Smooth muscle cell (in vitro differentiated cells): ENCODE measurements around the gene SH2D1A. TPM values are rescaled to one million over a fixed set of nuclear protein-coding genes. Genes with fewer than 3 reads are reported as not detected.

ENCODE experiments used
- DNase-seq: peaks from one replicate; lab custom pipeline; 2025; ENCODE audit not compliant: unreplicated experiment; lab: John Stamatoyannopoulos, UW
- H2AFZ ChIP-seq: fragments of 200-600 bp; sonication (generic); 2 replicates; pipeline ENCODE4 v1.6.0; 2016; ENCODE audit warnings: antibody characterized with exemption, low read depth, mild to moderate bottlenecking
- H3F3A ChIP-seq: fragments of 200-600 bp; sonication (generic); 2 replicates; pipeline ENCODE4 v1.6.0; 2017; ENCODE audit warnings: antibody characterized with exemption, low read depth
- H3K27ac ChIP-seq: fragments of 200-600 bp; sonication (generic); 2 replicates; pipeline ENCODE4 v1.5.1; 2016; ENCODE audit warnings: low read depth, mild to moderate bottlenecking
- H3K27me3 ChIP-seq: fragments of 200-600 bp; sonication (generic); 2 replicates; pipeline ENCODE4 v1.6.1; 2016; ENCODE audit warnings: low read depth, mild to moderate bottlenecking
- H3K36me3 ChIP-seq: fragments of 200-600 bp; sonication (generic); 2 replicates; pipeline ENCODE4 v1.5.1; 2016; ENCODE audit warnings: low read depth
- H3K4me1 ChIP-seq: fragments of 200-600 bp; sonication (generic); 2 replicates; pipeline ENCODE4 v1.5.1; 2016; ENCODE audit warnings: low read depth
- H3K4me2 ChIP-seq: fragments of 200-600 bp; sonication (generic); 2 replicates; pipeline ENCODE4 v1.6.0; 2016; ENCODE audit warnings: mild to moderate bottlenecking
- H3K4me3 ChIP-seq: fragments of 200-600 bp; sonication (generic); 2 replicates; pipeline ENCODE4 v1.5.1; 2016; ENCODE audit warnings: mild to moderate bottlenecking
- H3K79me2 ChIP-seq: fragments of 200-600 bp; sonication (generic); 2 replicates; pipeline ENCODE4 v1.6.0; 2016; ENCODE audit warnings: low read depth, mild to moderate bottlenecking
- H3K9ac ChIP-seq: fragments of 200-600 bp; sonication (generic); 2 replicates; pipeline ENCODE4 v1.6.0; 2016; ENCODE audit warnings: low read depth
- H3K9me3 ChIP-seq: fragments of 200-600 bp; sonication (generic); replicated peaks from 2 replicates; pipeline ENCODE4 v1.5.1; 2016; ENCODE audit warnings: low read depth
- H4K20me1 ChIP-seq: fragments of 200-600 bp; sonication (generic); 2 replicates; pipeline ENCODE4 v1.6.0; 2016; ENCODE audit warnings: low read depth
- WGBS: methylation state at CpG from one replicate; pipeline ENCODE4 v1.1.7; 2016; ENCODE audit warnings: low lambda C conversion rate; 5-methylcytosine and 5-hydroxymethylcytosine counted together
- polyA plus RNA-seq: library from polyadenylated mRNA; unstranded; fragments of >200 nt; fragmentation: Nextera tagmentation; extraction: Ambion mirVana; gene quantifications from 2 replicates; pipeline ENCODE4 v1.2.1, GENCODE V29; 2016
- total RNA-seq: library from RNA; depleted of rRNA; stranded (reverse); fragments of >200 nt; gene quantifications from 2 replicates; pipeline ENCODE4 v1.2.3, GENCODE V29; 2014
- TF ChIP-seq, protein P1 (sequence below): fragments of 200-600 bp; sonication (generic); IDR thresholded peaks from 2 replicates; pipeline ENCODE4 v1.5.1; 2017; ENCODE audit warnings: borderline replicate concordance, mild to moderate bottlenecking, antibody characterized with exemption; ENCODE audit not compliant: insufficient read depth, poor library complexity, severe bottlenecking

The SH2D1A gene
- total and polyA plus RNA-seq, 2 experiments from 2014 or later = not detected

DNA sequence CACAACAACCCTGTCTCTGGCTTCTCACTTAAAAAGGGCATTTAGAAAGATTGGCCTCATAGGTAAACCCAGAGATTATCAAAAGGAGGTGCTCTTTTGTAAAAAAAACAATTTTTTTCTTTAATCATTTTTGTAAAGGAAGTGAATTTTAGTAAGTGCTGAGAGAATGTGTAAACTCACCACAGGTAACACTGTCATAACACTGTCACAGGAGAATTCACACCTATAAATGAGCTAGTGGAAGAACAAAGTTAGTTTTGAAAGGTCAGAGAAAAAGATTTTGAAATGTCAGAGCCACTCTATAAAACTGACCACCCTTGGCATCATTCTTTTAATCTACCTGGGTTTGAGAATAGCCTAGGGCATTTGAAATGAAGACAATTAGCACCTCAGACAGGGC, 3.3 kb upstream of the SH2D1A start:
- no peak overlapping the region for H3K4me3 ChIP-seq
- H3K36me3 ChIP-seq = no peaks in the 10 kb centered on the region
- no peak overlapping the region for H3K4me2 ChIP-seq
- no peak overlapping the region for H3K27ac ChIP-seq
- no peaks in the 10 kb centered on the region for H3K79me2 ChIP-seq
- H3K4me1 ChIP-seq = no peaks in the 10 kb centered on the region
- no peaks in the 10 kb centered on the region for H4K20me1 ChIP-seq
- H3K9me3 ChIP-seq = no peaks in the 10 kb centered on the region
- H2AFZ ChIP-seq = no peak overlapping the region
- TF ChIP-seq, protein P1, sequence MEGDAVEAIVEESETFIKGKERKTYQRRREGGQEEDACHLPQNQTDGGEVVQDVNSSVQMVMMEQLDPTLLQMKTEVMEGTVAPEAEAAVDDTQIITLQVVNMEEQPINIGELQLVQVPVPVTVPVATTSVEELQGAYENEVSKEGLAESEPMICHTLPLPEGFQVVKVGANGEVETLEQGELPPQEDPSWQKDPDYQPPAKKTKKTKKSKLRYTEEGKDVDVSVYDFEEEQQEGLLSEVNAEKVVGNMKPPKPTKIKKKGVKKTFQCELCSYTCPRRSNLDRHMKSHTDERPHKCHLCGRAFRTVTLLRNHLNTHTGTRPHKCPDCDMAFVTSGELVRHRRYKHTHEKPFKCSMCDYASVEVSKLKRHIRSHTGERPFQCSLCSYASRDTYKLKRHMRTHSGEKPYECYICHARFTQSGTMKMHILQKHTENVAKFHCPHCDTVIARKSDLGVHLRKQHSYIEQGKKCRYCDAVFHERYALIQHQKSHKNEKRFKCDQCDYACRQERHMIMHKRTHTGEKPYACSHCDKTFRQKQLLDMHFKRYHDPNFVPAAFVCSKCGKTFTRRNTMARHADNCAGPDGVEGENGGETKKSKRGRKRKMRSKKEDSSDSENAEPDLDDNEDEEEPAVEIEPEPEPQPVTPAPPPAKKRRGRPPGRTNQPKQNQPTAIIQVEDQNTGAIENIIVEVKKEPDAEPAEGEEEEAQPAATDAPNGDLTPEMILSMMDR = no peak
- no peaks in the 10 kb centered on the region for H3F3A ChIP-seq
- no peaks in the 10 kb centered on the region for H3K27me3 ChIP-seq
- DNase-seq = no peak
- H3K9ac ChIP-seq = no peak overlapping the region

DNA sequence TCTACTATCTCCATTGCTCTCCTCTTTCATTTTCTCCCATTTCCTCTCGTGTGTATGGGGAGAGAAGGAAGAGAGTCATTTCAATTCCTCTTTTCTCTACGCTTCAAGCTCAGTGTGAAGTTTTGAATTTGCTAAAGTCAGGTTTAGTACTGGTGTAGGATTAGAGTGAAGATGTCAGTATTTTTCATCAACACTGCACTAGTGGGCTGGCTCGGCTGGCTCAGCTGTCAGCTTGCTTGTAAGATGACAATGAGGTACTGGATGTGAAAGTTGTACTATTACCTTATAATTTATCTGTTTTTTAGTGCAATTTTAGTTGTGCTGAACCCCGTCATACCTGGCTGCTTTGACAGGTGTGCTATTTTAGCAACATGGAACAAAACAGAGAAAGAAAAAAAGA, 2.1 kb upstream of the SH2D1A start:
- no peak overlapping the region for H3K27ac ChIP-seq
- no peaks in the 10 kb centered on the region for H4K20me1 ChIP-seq
- H3K79me2 ChIP-seq = no peaks in the 10 kb centered on the region
- no peak overlapping the region for H2AFZ ChIP-seq
- H3K4me2 ChIP-seq = no peak overlapping the region
- TF ChIP-seq, protein P1 = no peak
- DNase-seq = no peak
- no peaks in the 10 kb centered on the region for H3K27me3 ChIP-seq
- H3K4me3 ChIP-seq = no peak overlapping the region
- no peaks in the 10 kb centered on the region for H3K4me1 ChIP-seq
- H3K9ac ChIP-seq = no peak overlapping the region
- no peaks in the 10 kb centered on the region for H3F3A ChIP-seq
- no peaks in the 10 kb centered on the region for H3K36me3 ChIP-seq
- WGBS = 73% methylated on average over 4 of the region's 4 CpGs
- H3K9me3 ChIP-seq = no peaks in the 10 kb centered on the region

DNA sequence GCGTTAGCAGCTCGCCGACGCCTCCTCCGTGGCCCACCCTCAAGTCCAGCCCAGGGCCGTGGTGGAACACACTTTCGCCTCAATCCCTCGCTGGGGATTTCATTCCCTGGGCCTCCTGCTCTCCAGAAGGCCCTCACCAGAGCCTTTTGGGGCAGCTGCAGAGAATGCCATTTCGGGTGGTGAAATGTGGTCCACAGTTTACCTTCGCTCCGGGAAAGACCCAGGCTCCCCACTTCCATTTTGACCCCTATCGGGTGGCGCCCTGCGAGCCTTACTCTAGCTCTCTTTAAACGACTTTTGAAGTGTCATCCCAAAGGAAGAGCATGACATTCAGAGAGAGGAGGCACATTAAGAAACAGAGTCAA, 496 bp downstream of the SH2D1A start:
- Histone ChIP-seq H3K9me3 (no peaks in the 10 kb centered on the region), H3K36me3 (no peaks in the 10 kb centered on the region), H3K4me1 (no peaks in the 10 kb centered on the region), H4K20me1 (no peaks in the 10 kb centered on the region), H3F3A (no peaks in the 10 kb centered on the region), H3K79me2 (no peaks in the 10 kb centered on the region), H2AFZ (no peak overlapping the region), H3K27ac (no peak overlapping the region), H3K4me3 (no peak overlapping the region), H3K4me2 (no peak overlapping the region), H3K9ac (no peak overlapping the region), H3K27me3 (no peaks in the 10 kb centered on the region)
- TF ChIP-seq, protein P1 = no peak
- 86% methylated on average over 15 of the region's 15 CpGs for WGBS
- DNase-seq = no peak

DNA sequence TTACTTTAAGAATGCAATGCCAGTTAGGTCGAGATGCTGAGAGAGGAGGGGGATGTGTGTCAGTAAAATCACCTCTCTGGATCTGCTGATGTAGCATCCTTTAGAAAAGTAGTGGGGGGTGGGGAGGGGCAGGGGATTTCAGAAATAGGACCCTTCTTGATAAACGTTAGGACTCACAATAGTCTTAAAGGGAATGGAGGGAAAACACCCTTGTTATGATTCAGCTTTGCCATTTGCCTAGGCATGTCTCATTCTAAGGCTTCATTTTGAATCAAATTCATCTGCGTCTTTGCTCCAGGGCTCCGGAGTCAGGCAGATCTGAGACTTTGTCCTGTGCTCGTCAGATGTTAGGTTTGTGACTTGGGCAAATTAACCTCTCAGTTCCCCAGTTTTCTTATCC, 879 bp downstream of the SH2D1A start:
- TF ChIP-seq, protein P1 = no peak
- no peaks in the 10 kb centered on the region for H3K4me1 ChIP-seq
- no peak overlapping the region for H3K4me2 ChIP-seq
- no peak overlapping the region for H2AFZ ChIP-seq
- no peaks in the 10 kb centered on the region for H3K79me2 ChIP-seq
- no peak overlapping the region for H3K27ac ChIP-seq
- H3F3A ChIP-seq = no peaks in the 10 kb centered on the region
- no peak for DNase-seq
- no peak overlapping the region for H3K4me3 ChIP-seq
- no peaks in the 10 kb centered on the region for H4K20me1 ChIP-seq
- no peaks in the 10 kb centered on the region for H3K27me3 ChIP-seq
- no peak overlapping the region for H3K9ac ChIP-seq
- no peaks in the 10 kb centered on the region for H3K9me3 ChIP-seq
- no peaks in the 10 kb centered on the region for H3K36me3 ChIP-seq
- WGBS = 59% methylated on average over 5 of the region's 5 CpGs
